Stomach smooth muscle (tissue), 2 donors: ENCODE measurements around the gene BNIP3.

Experiments
- H3K27ac ChIP-seq: one replicate; pipeline ENCODE4 v1.7.0; 2013; ENCODE audit warnings: mild to moderate bottlenecking, low read length, inconsistent platforms
- H3K27me3 ChIP-seq, 2 donors: one replicate each; pipeline ENCODE4 v1.7.0; 2013; ENCODE audit warnings: low read length in 2 of 2; ENCODE audit not compliant: insufficient read depth in 2 of 2, control insufficient read depth in 1 of 2
- H3K36me3 ChIP-seq, 2 donors: one replicate each; pipeline ENCODE4 v1.7.0; 2013; ENCODE audit warnings: low read length in 2 of 2; ENCODE audit not compliant: control insufficient read depth in 2 of 2, insufficient read depth in 2 of 2
- H3K4me1 ChIP-seq: one replicate; pipeline ENCODE4 v1.7.0; 2013; ENCODE audit warnings: low read length; ENCODE audit not compliant: control insufficient read depth, insufficient read depth
- H3K4me3 ChIP-seq, 2 donors: one replicate each; pipeline ENCODE4 v1.7.0; 2013; ENCODE audit warnings: low read length in 2 of 2
- H3K9ac ChIP-seq, 2 donors: one replicate each; pipeline ENCODE4 v1.7.0; 2013; ENCODE audit warnings: low read length in 2 of 2, mild to moderate bottlenecking in 1 of 2
- H3K9me3 ChIP-seq, 2 donors: one replicate each; pipeline ENCODE4 v1.7.0; 2013; ENCODE audit warnings: low read length in 2 of 2; ENCODE audit not compliant: control insufficient read depth in 2 of 2
- donor health status: healthy.
- donor health status: Pancreatic carcinoma.

The BNIP3 gene

DNA sequence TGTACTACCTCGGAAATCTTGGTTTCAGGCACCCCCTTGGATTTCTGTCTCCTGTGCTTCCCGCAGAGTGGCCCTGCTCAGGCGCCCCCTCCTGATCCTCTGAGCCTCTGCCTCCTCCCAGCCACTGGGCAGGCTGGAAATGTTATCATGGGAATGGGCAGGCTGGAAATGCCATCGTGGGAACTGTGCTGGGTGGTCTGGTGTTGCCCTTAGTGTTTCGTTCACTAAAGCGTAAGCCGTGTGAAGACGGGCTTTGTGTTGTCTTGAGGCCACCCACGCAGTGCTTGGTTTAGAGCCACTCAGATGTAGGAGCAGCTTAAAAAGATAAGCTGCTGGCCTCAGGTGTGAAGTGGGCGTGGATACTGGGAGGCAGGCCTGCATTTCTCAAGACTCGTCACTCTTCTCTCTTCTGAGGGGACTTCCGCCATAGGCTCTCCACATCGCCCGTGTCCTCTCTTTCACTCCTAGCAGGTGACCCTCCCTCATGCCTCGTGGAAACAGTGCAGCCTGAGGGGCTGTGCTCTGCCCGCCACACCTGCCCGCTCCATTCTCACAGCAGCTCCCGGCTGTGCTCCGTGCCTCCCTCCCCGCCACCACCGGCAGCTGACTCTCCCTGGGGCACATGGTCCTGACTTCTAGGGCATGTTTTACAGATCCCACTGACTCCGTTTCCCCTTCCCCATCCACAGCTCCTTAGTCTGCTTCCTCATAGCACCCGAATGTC is 52.4 kb downstream of the BNIP3 start:
- peaks cover 45% of the 10 kb centered on the region for H3K4me1 ChIP-seq

DNA sequence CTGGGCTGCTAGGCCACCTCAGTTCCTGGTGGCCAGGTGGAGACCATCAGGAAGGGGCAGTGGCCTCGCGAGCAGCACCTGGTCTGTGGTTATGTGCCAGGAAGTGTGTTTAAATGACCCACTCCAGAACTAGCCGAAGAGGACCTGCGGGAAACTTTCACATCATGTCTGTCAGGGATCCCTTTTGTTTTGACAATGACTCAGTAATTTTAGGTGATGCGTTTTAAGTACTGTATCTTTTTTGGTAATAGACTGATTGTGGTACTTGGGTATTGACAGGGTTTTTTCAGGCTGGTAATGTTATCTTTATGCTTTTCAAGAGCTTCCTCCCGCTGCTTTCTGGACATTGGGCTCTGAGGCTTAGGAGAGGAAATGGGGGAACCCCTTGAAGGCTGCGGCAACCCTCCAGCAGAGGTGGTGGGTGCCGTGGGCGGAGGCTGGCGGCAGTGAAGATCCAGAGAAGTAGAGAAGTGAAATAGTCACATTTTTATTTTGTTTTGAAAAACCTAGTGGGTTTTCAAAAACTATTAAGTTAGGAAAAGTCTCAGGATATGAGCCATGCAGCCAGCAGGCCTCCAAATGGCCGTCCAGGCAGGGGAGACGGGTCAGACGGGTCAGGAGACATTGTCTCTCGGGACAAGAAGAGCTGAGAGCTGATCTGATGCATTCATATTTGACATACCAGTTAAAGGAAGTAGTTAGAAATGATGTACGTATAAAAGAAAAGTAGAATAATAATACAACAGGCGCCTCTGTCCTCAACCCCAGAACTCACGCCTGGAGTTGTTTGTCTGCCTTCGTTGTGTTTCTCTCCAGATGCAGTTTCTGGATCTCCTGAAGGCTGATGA is 53.3 kb downstream of the BNIP3 start:
- Histone ChIP-seq H3K4me3 (no peak overlapping the region), H3K9me3 (no peaks in the 10 kb centered on the region), H3K4me1 (peaks cover 42% of the 10 kb centered on the region), H3K27ac (no peak overlapping the region), H3K9ac (peak overlapping the region in 1 of 2 donors; percentile 13), H3K27me3 (no peaks in the 10 kb centered on the region), H3K36me3 (peaks cover 0 to 2% of the 10 kb centered on the region in 2 donors)

More for the DNA sequence above, 52.4 kb downstream of the BNIP3 start:
- Histone ChIP-seq H3K27ac (no peak overlapping the region), H3K9ac (no peak overlapping the region), H3K4me3 (no peak overlapping the region), H3K36me3 (peaks cover 0 to 2% of the 10 kb centered on the region in 2 donors), H3K9me3 (no peaks in the 10 kb centered on the region), H3K27me3 (no peaks in the 10 kb centered on the region)

DNA sequence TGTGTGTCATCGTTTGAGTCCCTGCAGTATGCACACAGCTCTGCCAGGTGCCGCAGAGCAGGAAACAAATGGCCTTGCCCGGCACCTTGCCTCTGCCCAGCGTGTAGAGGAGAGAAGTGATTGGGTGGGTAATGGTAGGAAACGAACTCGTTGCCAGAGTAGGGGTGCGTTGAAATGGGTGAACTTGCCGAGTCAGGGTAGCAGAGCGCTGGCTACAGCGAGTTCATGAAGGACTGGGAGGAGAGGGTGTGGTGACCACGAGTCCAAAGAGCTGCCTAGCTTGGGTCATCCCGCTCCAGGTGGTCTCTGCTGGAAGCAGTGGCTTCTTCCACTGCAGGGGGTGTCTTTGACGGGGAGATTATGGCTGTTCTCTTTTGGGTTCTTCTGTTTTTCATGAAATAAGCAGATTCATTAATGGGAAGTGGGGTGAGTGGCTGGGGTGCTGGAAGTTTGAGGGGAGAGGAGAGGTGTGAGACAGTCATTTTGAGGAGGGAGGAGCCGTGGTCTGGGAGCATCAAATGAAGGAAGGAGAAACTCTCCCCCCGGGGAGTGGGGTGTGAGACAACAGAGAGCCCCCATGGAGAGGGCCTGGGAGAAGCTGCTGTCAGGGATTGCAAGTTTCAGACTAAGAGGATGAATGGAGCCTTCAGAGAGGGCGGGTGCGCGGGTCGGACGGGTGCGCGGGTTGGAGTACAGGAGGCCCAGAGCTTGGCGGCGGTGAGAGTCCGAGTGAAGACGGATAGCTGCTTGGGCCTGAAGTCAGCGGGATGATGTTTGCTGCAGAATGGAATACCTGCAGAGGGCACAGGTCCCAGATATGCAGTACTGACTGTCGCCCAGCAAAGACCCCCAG is 54.8 kb downstream of the BNIP3 start:
- peaks cover 0 to 2% of the 10 kb centered on the region in 2 donors for H3K36me3 ChIP-seq
- no peak overlapping the region for H3K9ac ChIP-seq
- H3K27me3 ChIP-seq = no peaks in the 10 kb centered on the region
- H3K4me3 ChIP-seq = no peak overlapping the region
- no peak overlapping the region for H3K27ac ChIP-seq
- peaks cover 34% of the 10 kb centered on the region for H3K4me1 ChIP-seq
- H3K9me3 ChIP-seq = no peaks in the 10 kb centered on the region

DNA sequence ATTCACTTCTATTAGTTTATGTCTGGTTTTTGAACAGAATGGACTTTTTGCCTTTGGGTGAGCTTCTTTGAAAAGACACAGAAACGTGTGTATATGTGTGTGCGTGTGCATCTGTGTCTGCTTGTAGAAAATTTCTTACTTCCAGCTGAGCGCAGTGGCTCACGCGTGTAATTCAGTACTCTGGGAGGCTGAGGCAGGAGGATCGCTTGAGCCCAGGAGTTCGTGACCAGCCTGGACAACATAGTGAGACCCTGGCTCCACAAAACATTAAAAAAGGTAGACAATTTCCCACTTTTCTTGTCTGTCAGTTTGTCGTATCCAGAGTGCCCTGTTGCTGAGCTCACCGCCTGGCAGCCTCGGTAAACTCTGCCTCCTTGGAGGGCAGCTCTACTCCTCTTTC is 55.5 kb downstream of the BNIP3 start:
- H3K4me3 ChIP-seq = no peak overlapping the region
- H3K27ac ChIP-seq = no peak overlapping the region
- H3K9me3 ChIP-seq = no peaks in the 10 kb centered on the region
- H3K4me1 ChIP-seq = peaks cover 26% of the 10 kb centered on the region
- H3K9ac ChIP-seq = no peak overlapping the region
- H3K27me3 ChIP-seq = no peaks in the 10 kb centered on the region
- H3K36me3 ChIP-seq = peaks cover 0 to 2% of the 10 kb centered on the region in 2 donors

DNA sequence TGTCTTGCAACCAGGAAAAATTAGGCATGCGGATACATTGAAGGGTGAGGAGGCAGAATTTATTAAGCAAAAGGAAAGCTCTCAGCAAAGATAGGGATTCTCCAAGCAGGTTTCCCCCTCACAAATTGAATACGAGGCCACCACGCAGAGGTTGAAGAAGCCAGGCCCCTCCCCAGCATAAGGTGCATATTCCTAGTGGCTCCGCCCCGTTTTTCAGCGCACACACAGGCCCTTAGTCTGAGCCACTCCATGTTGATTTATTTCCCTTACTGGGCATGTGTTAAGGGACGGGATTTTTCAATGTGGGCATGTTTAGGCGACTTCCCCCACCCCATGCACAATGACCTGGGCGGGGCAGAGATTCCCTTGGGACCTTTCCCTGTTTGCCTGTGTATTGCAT is 56.0 kb downstream of the BNIP3 start:
- H3K36me3 ChIP-seq = peaks cover 0 to 2% of the 10 kb centered on the region in 2 donors
- H3K9me3 ChIP-seq = no peaks in the 10 kb centered on the region
- H3K9ac ChIP-seq = no peak overlapping the region
- no peak overlapping the region for H3K4me3 ChIP-seq
- H3K4me1 ChIP-seq = peaks cover 21% of the 10 kb centered on the region
- no peaks in the 10 kb centered on the region for H3K27me3 ChIP-seq
- H3K27ac ChIP-seq = no peak overlapping the region

DNA sequence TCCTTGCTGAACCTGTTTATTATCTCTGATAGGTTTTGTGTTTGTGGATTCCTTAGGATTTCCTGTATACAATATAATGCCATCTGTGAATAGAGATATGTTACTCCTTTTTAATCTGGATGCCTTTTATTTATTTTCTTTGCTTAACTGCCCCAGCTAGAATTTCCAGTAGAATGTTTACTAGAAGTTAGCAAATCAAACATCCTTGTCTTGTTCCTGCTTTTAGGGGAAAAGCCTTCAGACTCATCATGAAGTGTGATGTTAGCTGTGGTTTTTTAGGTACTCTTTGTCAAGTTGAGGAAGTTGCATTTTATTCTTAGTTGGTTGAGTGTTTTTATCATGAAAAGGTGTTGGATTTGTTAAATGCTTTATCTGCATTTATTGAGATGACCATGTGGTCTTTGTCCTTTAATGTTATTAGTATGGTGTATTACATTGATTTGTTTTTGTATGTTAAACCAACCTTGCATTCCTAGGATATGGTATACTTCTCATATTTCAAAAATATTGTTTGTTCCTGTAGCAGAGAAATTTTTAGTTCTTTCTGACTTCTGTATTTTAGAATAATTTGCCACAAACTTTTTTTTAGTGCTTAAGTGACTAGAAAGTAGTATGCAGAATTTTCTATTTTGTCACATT is 56.6 kb downstream of the BNIP3 start:
- Histone ChIP-seq H3K4me3 (no peak overlapping the region), H3K4me1 (peaks cover 19% of the 10 kb centered on the region), H3K27me3 (no peaks in the 10 kb centered on the region), H3K9ac (no peak overlapping the region), H3K36me3 (peaks cover 0 to 2% of the 10 kb centered on the region in 2 donors), H3K9me3 (no peaks in the 10 kb centered on the region), H3K27ac (no peak overlapping the region)

DNA sequence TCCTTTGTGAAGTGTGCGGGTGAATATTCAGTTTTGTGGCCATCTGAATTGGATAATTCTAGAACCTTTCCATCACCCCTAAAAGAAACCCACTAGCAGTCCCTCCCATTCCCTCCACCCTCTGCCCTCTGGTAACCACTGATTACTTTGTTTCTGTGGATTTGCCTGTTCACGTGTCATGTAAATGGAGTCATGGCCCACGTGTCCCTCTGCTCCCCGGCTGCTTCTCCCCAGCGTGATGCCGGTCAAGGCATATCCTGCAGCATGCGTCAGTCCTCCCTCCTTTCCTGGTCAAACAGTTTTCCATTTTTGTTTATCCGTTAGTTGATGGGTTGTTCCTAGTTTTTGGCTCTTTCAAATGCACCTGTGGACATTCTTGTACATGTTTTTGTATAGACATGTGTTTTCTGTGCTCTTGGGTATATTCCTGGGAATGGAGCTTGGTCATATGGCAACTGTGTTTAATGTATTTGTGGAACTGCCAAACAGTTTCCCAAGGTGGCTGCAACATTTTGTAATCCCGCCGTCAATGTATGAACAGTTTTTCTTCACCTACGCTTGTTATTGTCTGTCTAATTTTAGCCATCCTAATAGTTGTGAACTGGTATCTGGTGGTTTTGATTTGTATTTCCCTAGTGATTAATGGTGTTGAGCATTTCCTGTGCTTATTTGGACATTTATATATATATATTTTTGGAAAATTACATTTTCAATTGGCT is 58.5 kb downstream of the BNIP3 start:
- no peak overlapping the region for H3K9ac ChIP-seq
- no peaks in the 10 kb centered on the region for H3K36me3 ChIP-seq
- no peak overlapping the region for H3K27ac ChIP-seq
- peaks cover 8% of the 10 kb centered on the region for H3K4me1 ChIP-seq
- no peaks in the 10 kb centered on the region for H3K9me3 ChIP-seq
- H3K27me3 ChIP-seq = no peaks in the 10 kb centered on the region
- H3K4me3 ChIP-seq = no peak overlapping the region

DNA sequence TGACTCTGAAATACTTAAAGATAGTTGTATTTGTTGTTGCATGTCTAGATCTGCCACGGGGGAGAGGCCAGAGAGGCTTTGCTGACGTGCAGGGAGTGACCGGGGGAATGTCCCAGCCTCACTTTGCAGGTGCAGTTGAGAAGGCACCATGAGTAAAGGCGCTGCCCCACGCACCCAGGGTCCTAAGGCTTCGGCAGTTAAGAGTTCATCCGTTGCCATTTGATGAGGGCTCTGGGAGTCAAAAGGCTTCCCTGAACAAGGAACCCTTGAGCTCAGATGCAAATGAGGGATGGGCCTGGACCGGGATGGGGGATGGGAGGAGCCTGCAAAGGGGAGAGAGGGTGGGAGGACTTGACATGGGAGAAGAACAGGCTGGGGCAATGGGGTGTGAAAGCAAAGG is 60.5 kb downstream of the BNIP3 start:
- Histone ChIP-seq H3K4me3 (no peak overlapping the region), H3K27ac (no peak overlapping the region)

DNA sequence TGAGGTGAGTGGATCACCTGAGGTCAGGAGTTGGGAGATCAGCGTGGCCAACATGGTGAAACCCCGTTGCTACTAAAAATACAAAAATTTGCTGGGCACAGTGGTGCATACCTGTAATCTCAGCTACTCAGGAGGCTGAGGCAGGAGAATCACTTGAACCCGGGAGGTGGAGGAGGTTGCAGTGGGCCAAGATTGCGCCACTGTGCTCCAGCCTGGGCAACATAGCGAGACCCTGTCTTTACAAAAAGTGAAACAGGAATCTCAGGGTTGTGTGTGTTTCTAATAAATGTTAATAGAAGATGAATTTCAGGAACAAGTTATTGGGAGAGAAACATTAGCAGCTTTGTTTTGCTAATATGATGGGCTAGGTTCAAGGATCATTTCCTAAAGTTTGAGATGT is 61.0 kb downstream of the BNIP3 start:
- H3K27ac ChIP-seq = no peak overlapping the region

More for the DNA sequence above, 60.5 kb downstream of the BNIP3 start:
- Histone ChIP-seq H3K36me3 (no peaks in the 10 kb centered on the region), H3K4me1 (no peaks in the 10 kb centered on the region), H3K9ac (no peak overlapping the region), H3K27me3 (no peaks in the 10 kb centered on the region), H3K9me3 (no peaks in the 10 kb centered on the region)

DNA sequence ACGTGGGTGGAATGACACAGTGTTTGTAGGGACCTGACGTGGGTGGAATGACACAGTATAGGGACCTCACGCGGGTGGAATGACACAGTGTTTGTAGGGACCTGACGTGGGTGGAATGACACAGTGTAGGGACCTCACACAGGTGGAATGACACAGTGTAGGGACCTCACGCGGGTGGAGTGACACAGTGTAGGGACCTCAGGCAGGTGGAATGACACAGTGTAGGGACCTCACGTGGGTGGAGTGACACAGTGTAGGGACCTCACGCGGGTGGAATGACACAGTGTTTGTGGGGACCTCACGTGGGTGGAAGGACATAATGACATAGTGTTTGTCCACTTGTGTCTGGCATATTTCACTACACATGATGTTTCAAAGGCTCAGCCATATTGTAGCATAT is 61.6 kb downstream of the BNIP3 start:
- Histone ChIP-seq H3K4me3 (no peak overlapping the region), H3K9me3 (no peaks in the 10 kb centered on the region), H3K36me3 (no peaks in the 10 kb centered on the region), H3K9ac (no peak overlapping the region), H3K27me3 (no peaks in the 10 kb centered on the region), H3K4me1 (no peaks in the 10 kb centered on the region), H3K27ac (no peak overlapping the region)

More for the DNA sequence above, 61.0 kb downstream of the BNIP3 start:
- no peaks in the 10 kb centered on the region for H3K36me3 ChIP-seq
- H3K4me1 ChIP-seq = no peaks in the 10 kb centered on the region
- H3K27me3 ChIP-seq = no peaks in the 10 kb centered on the region
- H3K9ac ChIP-seq = no peak overlapping the region
- H3K9me3 ChIP-seq = no peaks in the 10 kb centered on the region
- no peak overlapping the region for H3K4me3 ChIP-seq
